Motor neuron (in vitro differentiated cells): ENCODE results near the gene NEURL1. TPM values are rescaled to one million over a fixed set of nuclear protein-coding genes. Genes with fewer than 3 reads are reported as not detected.

Experiments used
- ATAC-seq, 8 experiments: fragments of 200-7000 bp; cut with Tn5 transposase; replicated peaks in 6 of 8; 2 replicates each; pipeline ENCODE4 v1.8.0; 2021; ENCODE audit warnings: mild to moderate bottlenecking in 8 of 8, moderate library complexity in 8 of 8
- H3K27ac ChIP-seq, 2 donors: fragments of 250-450 bp; sonication (Bioruptor Pico); 2 replicates each; pipeline ENCODE4 v1.9.0; 2021; ENCODE audit warnings: antibody characterized with exemption in 2 of 2, mild to moderate bottlenecking in 2 of 2, moderate library complexity in 1 of 2
- H3K4me1 ChIP-seq, 2 donors: fragments of 250-450 bp; sonication (Bioruptor Pico); replicated peaks in 1 of 2; 2 replicates each; pipeline ENCODE4 v1.6.1; 2021; ENCODE audit warnings: antibody characterized with exemption in 2 of 2, mild to moderate bottlenecking in 2 of 2, moderate library complexity in 1 of 2
- H3K4me3 ChIP-seq, 5 donors: fragments of 250-450 bp; sonication (Bioruptor Pico); 2 replicates each; pipeline ENCODE4 v1.9.0; 2021; ENCODE audit warnings: antibody characterized with exemption in 5 of 5, mild to moderate bottlenecking in 5 of 5, moderate library complexity in 4 of 5
- WGBS, 10 experiments: fragments of 450-650 bp; shearing (Covaris generic); methylation state at CpG; one replicate each; pipeline ENCODE4 v1.0.0; 2022; 5-methylcytosine and 5-hydroxymethylcytosine counted together
- in situ Hi-C, 9 experiments: fragments of 400-800 bp; cut with MboI; loops; one replicate each; pipeline ENCODE4 v1.15.0; 2021; ENCODE audit warnings: low sequenced_read_pairs in 9 of 9, low pct_unique_long_range_greater_than_20kb in 2 of 9; ENCODE audit not compliant: unreplicated experiment in 9 of 9
- total RNA-seq, 8 experiments: library from RNA; unstranded; fragments of 300-600 nt; gene quantifications; 2 replicates each; pipeline versions ENCODE4 v1.2.3 to v1.2.4, GENCODE V29; 2022

The NEURL1 gene
- total RNA-seq, 8 experiments from 2014 or later: 1.6 to 11.7 (median 6.0) TPM

GRCh38 chr10:103490986-103491314 is 2.6 kb upstream of the NEURL1 start:
- H3K4me1 ChIP-seq: peaks cover 35 to 36% of the 10 kb centered on the region in 2 donors
- H3K4me3 ChIP-seq: no peak overlapping the region
- no peak for ATAC-seq
- peak overlapping the region; percentile 24 to 25 for H3K27ac ChIP-seq
- WGBS, 10 experiments: 67% methylated on average over 1 of the region's 1 CpG; no CpG with 5 or more reads in 9 of the 10 experiments
- in situ Hi-C loops: no loop called here

- Histone ChIP-seq H3K4me1 (peaks cover 35 to 36% of the 10 kb centered on the region in 2 donors), H3K27ac (peak overlapping the region; percentile 51 to 52), H3K4me3 (no peak overlapping the region)
- in situ Hi-C loops: no loop called here
- 23 to 100% (median 68%) methylated on average over 1 to 6 of the region's 7 CpGs; no CpG with 5 or more reads in 4 of the 10 experiments for WGBS, 10 experiments
- peak; percentile 72 to 93 (median 78) for ATAC-seq
These were observed 1.7 kb upstream of the NEURL1 start for GRCh38 chr10:103491729-103492364.

GRCh38 chr10:103492655-103493261 is 747 bp upstream of the NEURL1 start:
- peak overlapping the region; percentile 48 to 51 for H3K27ac ChIP-seq
- no peak overlapping the region for H3K4me3 ChIP-seq
- in situ Hi-C loops: no loop called here
- no peak for ATAC-seq
- peaks cover 35 to 36% of the 10 kb centered on the region in 2 donors for H3K4me1 ChIP-seq
- 0 to 100% (median 53%) methylated on average over 1 to 2 of the region's 5 CpGs; no CpG with 5 or more reads in 3 of the 10 experiments for WGBS, 10 experiments

GRCh38 chr10:103493916-103494877 is 692 bp downstream of the NEURL1 start:
- 0 to 17% (median 0%) methylated on average over 1 to 12 of the region's 92 CpGs; no CpG with 5 or more reads in 5 of the 10 experiments for WGBS, 10 experiments
- in situ Hi-C loops: no loop called here

GRCh38 chr10:103495321-103495720 is 1.8 kb downstream of the NEURL1 start:
- peak overlapping the region in 2 of 5 donors; percentile 43 to 62 for H3K4me3 ChIP-seq
- in situ Hi-C loops: no loop called here

More at GRCh38 chr10:103493916-103494877, 692 bp downstream of the NEURL1 start:
- Histone ChIP-seq H3K4me1 (peaks cover 35 to 36% of the 10 kb centered on the region in 2 donors), H3K4me3 (peak overlapping the region; percentile 43 to 62 (median 58)), H3K27ac (peak overlapping the region; percentile 75 to 80)
- peak; percentile 5 to 38 (median 28) for ATAC-seq

GRCh38 chr10:103497161-103497915 is 3.8 kb downstream of the NEURL1 start:
- H3K4me1 ChIP-seq: peaks cover 16 to 21% of the 10 kb centered on the region in 2 donors
- no peak overlapping the region for H3K27ac ChIP-seq
- no peak for ATAC-seq
- 37 to 94% (median 82%) methylated on average over 1 to 7 of the region's 8 CpGs; no CpG with 5 or more reads in 2 of the 10 experiments for WGBS, 10 experiments
- H3K4me3 ChIP-seq: no peak overlapping the region
- in situ Hi-C loops: no loop called here

More at GRCh38 chr10:103495321-103495720, 1.8 kb downstream of the NEURL1 start:
- 70 to 100% (median 90%) methylated on average over 2 to 3 of the region's 3 CpGs; no CpG with 5 or more reads in 3 of the 10 experiments for WGBS, 10 experiments
- H3K4me1 ChIP-seq: peaks cover 35 to 41% of the 10 kb centered on the region in 2 donors
- H3K27ac ChIP-seq: no peak overlapping the region
- ATAC-seq: no peak

GRCh38 chr10:103498936-103499638 is 5.6 kb downstream of the NEURL1 start:
- in situ Hi-C loops: no loop called here
- H3K4me3 ChIP-seq: no peak overlapping the region
- H3K27ac ChIP-seq: no peak overlapping the region
- ATAC-seq: no peak
- H3K4me1 ChIP-seq: peaks cover 18 to 19% of the 10 kb centered on the region in 2 donors
- WGBS, 10 experiments: 59 to 100% (median 100%) methylated on average over 1 to 4 of the region's 5 CpGs

GRCh38 chr10:103499881-103500280 is 6.4 kb downstream of the NEURL1 start:
- in situ Hi-C loops: no loop called here
- no peak overlapping the region for H3K4me3 ChIP-seq
- peaks cover 18 to 25% of the 10 kb centered on the region in 2 donors for H3K4me1 ChIP-seq
- WGBS, 10 experiments: 13 to 67% (median 43%) methylated on average over 1 to 6 of the region's 7 CpGs; no CpG with 5 or more reads in 3 of the 10 experiments
- no peak overlapping the region for H3K27ac ChIP-seq
- ATAC-seq: peak in 7 of 8 experiments; percentile 38 to 76 (median 69)

- H3K27ac ChIP-seq: no peak overlapping the region
- H3K4me3 ChIP-seq: no peak overlapping the region
- peaks cover 16 to 25% of the 10 kb centered on the region in 2 donors for H3K4me1 ChIP-seq
- in situ Hi-C loops: no loop called here
- no peak for ATAC-seq
- WGBS, 10 experiments: 39 to 82% (median 65%) methylated on average over 2 to 5 of the region's 6 CpGs; no CpG with 5 or more reads in 3 of the 10 experiments
These were observed 7.0 kb downstream of the NEURL1 start for GRCh38 chr10:103500481-103500880.

- Histone ChIP-seq H3K4me1 (peaks cover 16 to 25% of the 10 kb centered on the region in 2 donors), H3K27ac (no peak overlapping the region), H3K4me3 (no peak overlapping the region)
- in situ Hi-C loops: no loop called here
- 40 to 100% (median 55%) methylated on average over 1 to 2 of the region's 3 CpGs; no CpG with 5 or more reads in 5 of the 10 experiments for WGBS, 10 experiments
- no peak for ATAC-seq
These were observed 7.7 kb downstream of the NEURL1 start for GRCh38 chr10:103501186-103501585.

- in situ Hi-C loops: no loop called here
- H3K27ac ChIP-seq: no peak overlapping the region
- no peak overlapping the region for H3K4me3 ChIP-seq
- peaks cover 26 to 35% of the 10 kb centered on the region in 2 donors for H3K4me1 ChIP-seq
- WGBS, 10 experiments: 20 to 100% (median 70%) methylated on average over 1 to 4 of the region's 13 CpGs; no CpG with 5 or more reads in 1 of the 10 experiments
- peak in 5 of 8 experiments; percentile 67 to 88 (median 87) for ATAC-seq
These were observed 9.6 kb downstream of the NEURL1 start for GRCh38 chr10:103502849-103503660.
